Measurements from ENCODE around the gene CARHSP1.
"Not testable (repeated sequence)": the region's sequence is repeated elsewhere in the genome, so short reads cannot be mapped to it uniquely, and the experiment has no call there.

The CARHSP1 gene

GRCh38 chr16:8888951-8889892, 20.4 kb upstream of the CARHSP1 start:
- in situ Hi-C loops (cut with HindIII; ENCODE audit: low pct_unique_long_range_greater_than_20kb, low sequenced_read_pairs): no loop called here
- DNase-seq (ENCODE audit: low read depth in 1 of 2, low spot score in 1 of 2): no peak
- TF ChIP-seq JUND (IDR thresholded peaks at IDR 0.05; ENCODE audit: low read depth): no peak

GRCh38 chr16:8887952-8888560, 19.2 kb upstream of the CARHSP1 start:
- no peak for DNase-seq (ENCODE audit: low read depth in 1 of 2, low spot score in 1 of 2)
- TF ChIP-seq JUND (IDR thresholded peaks at IDR 0.05; ENCODE audit: low read depth): no peak
- in situ Hi-C loops (cut with HindIII; ENCODE audit: low pct_unique_long_range_greater_than_20kb, low sequenced_read_pairs): no loop called here

- TF ChIP-seq JUND (IDR thresholded peaks at IDR 0.05; ENCODE audit: low read depth): no peak
- in situ Hi-C loops (cut with HindIII; ENCODE audit: low pct_unique_long_range_greater_than_20kb, low sequenced_read_pairs): no loop called here
- no peak for DNase-seq (ENCODE audit: low read depth in 1 of 2, low spot score in 1 of 2)
These were observed 18.6 kb upstream of the CARHSP1 start for GRCh38 chr16:8887431-8887765.

- no peak for TF ChIP-seq JUND (IDR thresholded peaks at IDR 0.05; ENCODE audit: low read depth)
- in situ Hi-C loops (cut with HindIII; ENCODE audit: low pct_unique_long_range_greater_than_20kb, low sequenced_read_pairs): no loop called here
- DNase-seq (ENCODE audit: low read depth in 1 of 2, low spot score in 1 of 2): no peak
These were observed 18.0 kb upstream of the CARHSP1 start for GRCh38 chr16:8886593-8887430.

GRCh38 chr16:8885674-8886592, 17.1 kb upstream of the CARHSP1 start:
- in situ Hi-C loops (cut with HindIII; ENCODE audit: low pct_unique_long_range_greater_than_20kb, low sequenced_read_pairs): no loop called here
- TF ChIP-seq JUND (IDR thresholded peaks at IDR 0.05; ENCODE audit: low read depth): no peak
- DNase-seq (ENCODE audit: low read depth in 1 of 2, low spot score in 1 of 2): no peak

GRCh38 chr16:8882725-8883377, 14.0 kb upstream of the CARHSP1 start:
- no peak for DNase-seq (ENCODE audit: low read depth in 1 of 2, low spot score in 1 of 2)
- in situ Hi-C loops (cut with HindIII; ENCODE audit: low pct_unique_long_range_greater_than_20kb, low sequenced_read_pairs): no loop called here
- TF ChIP-seq JUND (IDR thresholded peaks at IDR 0.05; ENCODE audit: low read depth): no peak

GRCh38 chr16:8882041-8882617, 13.3 kb upstream of the CARHSP1 start, which contains the start of gene LITAFD:
LITAFD (plus strand) TSS chr16:8882351; CDS start chr16:8884356, 2,005 bp downstream.
- no peak for TF ChIP-seq JUND (IDR thresholded peaks at IDR 0.05; ENCODE audit: low read depth)
- no peak for DNase-seq (ENCODE audit: low read depth in 1 of 2, low spot score in 1 of 2)
- in situ Hi-C loops (cut with HindIII; ENCODE audit: low pct_unique_long_range_greater_than_20kb, low sequenced_read_pairs): no loop called here

- no peak for DNase-seq (ENCODE audit: low read depth in 1 of 2, low spot score in 1 of 2)
- TF ChIP-seq JUND (IDR thresholded peaks at IDR 0.05; ENCODE audit: low read depth): no peak
- in situ Hi-C loops (cut with HindIII; ENCODE audit: low pct_unique_long_range_greater_than_20kb, low sequenced_read_pairs): no loop called here
These were observed 12.2 kb upstream of the CARHSP1 start for GRCh38 chr16:8880839-8881510.

GRCh38 chr16:8878523-8878911, 9.7 kb upstream of the CARHSP1 start:
- in situ Hi-C loops (cut with HindIII; ENCODE audit: low pct_unique_long_range_greater_than_20kb, low sequenced_read_pairs): no loop called here
- DNase-seq (ENCODE audit: low read depth in 1 of 2, low spot score in 1 of 2): no peak

GRCh38 chr16:8877894-8878522, 9.2 kb upstream of the CARHSP1 start:
- no peak for DNase-seq (ENCODE audit: low read depth in 1 of 2, low spot score in 1 of 2)
- in situ Hi-C loops (cut with HindIII; ENCODE audit: low pct_unique_long_range_greater_than_20kb, low sequenced_read_pairs): no loop called here
- TF ChIP-seq JUND (IDR thresholded peaks at IDR 0.05; ENCODE audit: low read depth): no peak

More at GRCh38 chr16:8878523-8878911, 9.7 kb upstream of the CARHSP1 start:
- TF ChIP-seq JUND (IDR thresholded peaks at IDR 0.05; ENCODE audit: low read depth): no peak

GRCh38 chr16:8875317-8875716, 6.5 kb upstream of the CARHSP1 start:
- DNase-seq (ENCODE audit: low read depth in 1 of 2, low spot score in 1 of 2); in situ Hi-C loops (cut with HindIII; ENCODE audit: low pct_unique_long_range_greater_than_20kb, low sequenced_read_pairs): not testable (repeated sequence)

Data from T47D (cell line).